COR-L47 (cell line): ENCODE data around the gene SPRTN.

Source experiments
- DNase-seq: peaks from one replicate; lab custom pipeline; 2025; lab: John Stamatoyannopoulos, UW

SPRTN gene

GRCh38 chr1:231338270-231339128 lies at the start of gene SPRTN:
SPRTN (plus strand) TSS chr1:231338293; CDS start chr1:231338384, 91 bp downstream.
- DNase-seq, result no peak

GRCh38 chr1:231295938-231296337 lies 42.2 kb upstream of the SPRTN start:
- DNase-seq, result no peak

- DNase-seq, result no peak
Measured at GRCh38 chr1:231301990-231302389, 36.1 kb upstream of the SPRTN start.

GRCh38 chr1:231310391-231310934 lies 27.6 kb upstream of the SPRTN start:
- no peak for DNase-seq

GRCh38 chr1:231311720-231312431 lies 26.2 kb upstream of the SPRTN start:
- no peak for DNase-seq

GRCh38 chr1:231312432-231312788 lies 25.7 kb upstream of the SPRTN start:
- no peak for DNase-seq

- no peak for DNase-seq
Measured at GRCh38 chr1:231313661-231314060, 24.4 kb upstream of the SPRTN start.

GRCh38 chr1:231315887-231316286 lies 22.2 kb upstream of the SPRTN start:
- DNase-seq, result peak; percentile 10

- no peak for DNase-seq
Measured at GRCh38 chr1:231317306-231318014, 20.6 kb upstream of the SPRTN start.

GRCh38 chr1:231318015-231318355 lies 20.1 kb upstream of the SPRTN start:
- DNase-seq, result no peak

GRCh38 chr1:231318568-231318967 lies 19.5 kb upstream of the SPRTN start:
- no peak for DNase-seq

GRCh38 chr1:231319080-231319479 lies 19.0 kb upstream of the SPRTN start:
- no peak for DNase-seq

GRCh38 chr1:231322880-231323530 lies 15.1 kb upstream of the SPRTN start:
- DNase-seq, result no peak

- no peak for DNase-seq
Measured at GRCh38 chr1:231324660-231325059, 13.4 kb upstream of the SPRTN start.

GRCh38 chr1:231326248-231326647 lies 11.8 kb upstream of the SPRTN start:
- no peak for DNase-seq

- DNase-seq, result no peak
Measured at GRCh38 chr1:231327617-231328016, 10.5 kb upstream of the SPRTN start.

GRCh38 chr1:231329483-231329882 lies 8.6 kb upstream of the SPRTN start:
- no peak for DNase-seq

GRCh38 chr1:231332761-231333160 lies 5.3 kb upstream of the SPRTN start:
- DNase-seq, result no peak

GRCh38 chr1:231334079-231334666 lies 3.9 kb upstream of the SPRTN start:
- no peak for DNase-seq

- no peak for DNase-seq
Measured at GRCh38 chr1:231334952-231335351, 3.1 kb upstream of the SPRTN start.
